Tibial artery (tissue), 4 donors: ENCODE data around the gene PREP.

Source experiments
- DNase-seq, 2 donors: peaks; one replicate each; pipeline ENCODE4 v3.0.0-alpha.2; 2019
- H3K27ac ChIP-seq, 2 donors: fragments of 200-600 bp; sonication (generic) in 1 of 2; 1 replicate in 1 of 2; 2 replicates in 1 of 2; pipeline ENCODE4 v1.5.1; 2018 to 2019; ENCODE audit warnings: mild to moderate bottlenecking in 1 of 2
- H3K27me3 ChIP-seq, 2 donors: fragments of 200-600 bp; sonication (generic) in 1 of 2; one replicate each; pipeline versions ENCODE4 v1.5.1 to v1.6.0; 2016 to 2019
- H3K36me3 ChIP-seq, 3 donors: fragments of 200-600 bp; sonication (generic) in 2 of 3; one replicate each; pipeline ENCODE4 v1.5.1; 2016 to 2019; ENCODE audit warnings: mild to moderate bottlenecking in 2 of 3
- H3K4me1 ChIP-seq, 4 donors: fragments of 200-600 bp; sonication (generic) in 2 of 4; 1 replicate in 3 of 4; 2 replicates in 1 of 4; pipeline ENCODE4 v1.5.1; 2016 to 2019
- H3K4me3 ChIP-seq, 2 donors: fragments of 200-600 bp; sonication (generic) in 1 of 2; 1 replicate in 1 of 2; 2 replicates in 1 of 2; pipeline ENCODE4 v1.5.1; 2018 to 2019; ENCODE audit warnings: mild to moderate bottlenecking in 2 of 2
- H3K9me3 ChIP-seq, 3 donors: fragments of 200-600 bp; sonication (generic) in 1 of 3; one replicate each; pipeline ENCODE4 v1.5.1; 2016 to 2019
- intact Hi-C: fragments of 100-400 bp; cut with DNase I; formaldehyde crosslinking; loops from one replicate; pipeline ENCODE4 v1.15.0; 2023; ENCODE audit warnings: low total_unique reads
- TF ChIP-seq, protein P1 (sequence below), 2 experiments: fragments of 200-600 bp in 1 of 2; fragments of 450-650 bp in 1 of 2; IDR thresholded peaks; one replicate each; pipeline ENCODE4 v1.5.1; 2017 to 2019; ENCODE audit warnings: antibody characterized with exemption in 2 of 2, mild to moderate bottlenecking in 1 of 2, moderate library complexity in 1 of 2

The PREP gene

DNA sequence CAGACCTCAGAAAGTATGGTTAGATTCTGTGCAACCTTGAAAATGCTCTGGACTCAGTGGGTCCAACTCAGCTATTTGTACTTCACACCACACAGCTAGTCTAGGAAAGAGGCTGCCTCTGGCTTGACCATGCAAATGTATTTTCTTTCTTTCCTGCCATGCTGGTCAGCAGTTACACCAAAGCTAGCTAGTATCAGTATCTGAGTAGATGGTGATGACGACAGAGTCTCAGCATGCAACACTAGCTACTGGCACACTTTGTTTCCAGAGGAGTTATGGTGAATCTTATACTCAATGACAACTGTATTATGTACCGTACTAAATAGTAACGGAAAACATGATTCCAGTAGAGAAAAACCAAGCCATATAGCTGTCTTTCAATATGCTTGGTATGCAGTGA lies 126.5 kb downstream of the PREP start:
- no peaks in the 10 kb centered on the region for H3K27me3 ChIP-seq
- H3K27ac ChIP-seq, result no peak overlapping the region
- no peak for DNase-seq
- H3K9me3 ChIP-seq, result no peaks in the 10 kb centered on the region
- H3K36me3 ChIP-seq, result peaks cover 31 to 51% (median 50%) of the 10 kb centered on the region in 3 donors
- no peaks in the 10 kb centered on the region for H3K4me1 ChIP-seq
- H3K4me3 ChIP-seq, result no peak overlapping the region
- TF ChIP-seq, protein P1, sequence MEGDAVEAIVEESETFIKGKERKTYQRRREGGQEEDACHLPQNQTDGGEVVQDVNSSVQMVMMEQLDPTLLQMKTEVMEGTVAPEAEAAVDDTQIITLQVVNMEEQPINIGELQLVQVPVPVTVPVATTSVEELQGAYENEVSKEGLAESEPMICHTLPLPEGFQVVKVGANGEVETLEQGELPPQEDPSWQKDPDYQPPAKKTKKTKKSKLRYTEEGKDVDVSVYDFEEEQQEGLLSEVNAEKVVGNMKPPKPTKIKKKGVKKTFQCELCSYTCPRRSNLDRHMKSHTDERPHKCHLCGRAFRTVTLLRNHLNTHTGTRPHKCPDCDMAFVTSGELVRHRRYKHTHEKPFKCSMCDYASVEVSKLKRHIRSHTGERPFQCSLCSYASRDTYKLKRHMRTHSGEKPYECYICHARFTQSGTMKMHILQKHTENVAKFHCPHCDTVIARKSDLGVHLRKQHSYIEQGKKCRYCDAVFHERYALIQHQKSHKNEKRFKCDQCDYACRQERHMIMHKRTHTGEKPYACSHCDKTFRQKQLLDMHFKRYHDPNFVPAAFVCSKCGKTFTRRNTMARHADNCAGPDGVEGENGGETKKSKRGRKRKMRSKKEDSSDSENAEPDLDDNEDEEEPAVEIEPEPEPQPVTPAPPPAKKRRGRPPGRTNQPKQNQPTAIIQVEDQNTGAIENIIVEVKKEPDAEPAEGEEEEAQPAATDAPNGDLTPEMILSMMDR (IDR thresholded peaks at IDR 0.05), result no peak
- intact Hi-C loops, result no loop called here

DNA sequence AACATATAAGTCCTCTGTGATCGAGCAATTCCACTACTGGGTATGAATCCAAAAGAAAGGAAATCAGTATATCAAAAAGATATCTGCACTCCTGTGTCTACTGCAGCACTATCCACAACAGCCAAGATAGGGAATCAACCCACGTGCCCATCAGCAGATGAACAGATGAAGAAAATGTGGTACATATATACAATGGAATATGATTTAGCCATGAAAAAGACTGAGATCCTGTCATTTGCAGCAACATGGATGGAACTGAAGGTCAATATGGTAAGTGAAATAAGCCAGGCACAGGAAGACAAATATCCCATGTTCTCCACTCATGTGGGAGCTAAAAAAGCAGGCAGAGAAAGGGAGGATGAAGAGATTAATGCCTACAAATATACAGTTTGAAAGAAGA lies 127.3 kb downstream of the PREP start:
- no peaks in the 10 kb centered on the region for H3K9me3 ChIP-seq
- no peaks in the 10 kb centered on the region for H3K27me3 ChIP-seq
- H3K27ac ChIP-seq, result no peak overlapping the region
- H3K36me3 ChIP-seq, result peaks cover 29 to 43% (median 42%) of the 10 kb centered on the region in 3 donors
- intact Hi-C loops, result no loop called here
- TF ChIP-seq, protein P1 (IDR thresholded peaks at IDR 0.05), result no peak
- no peak for DNase-seq
- no peak overlapping the region for H3K4me3 ChIP-seq
- no peaks in the 10 kb centered on the region for H3K4me1 ChIP-seq

DNA sequence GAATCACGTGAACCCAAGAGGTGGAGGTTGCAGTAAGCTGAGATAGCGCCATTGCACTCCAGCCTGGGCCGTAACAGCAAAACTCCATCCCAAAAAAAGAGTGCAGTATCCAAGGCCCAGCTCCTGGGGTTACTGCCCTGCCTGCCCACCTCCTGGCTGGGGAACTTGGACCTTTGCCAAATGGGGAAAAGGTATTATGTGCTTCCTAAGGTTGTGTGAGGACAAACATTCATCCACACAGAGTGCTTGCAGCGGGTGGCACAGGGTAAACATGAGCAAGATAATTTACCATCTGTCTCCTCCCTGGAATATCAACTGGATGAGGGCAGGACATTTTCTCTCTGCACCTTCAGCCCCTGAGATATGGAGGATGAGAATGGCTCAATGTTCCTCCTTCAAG lies 128.2 kb downstream of the PREP start:
- no peak overlapping the region for H3K27ac ChIP-seq
- intact Hi-C loops, result no loop called here
- H3K9me3 ChIP-seq, result no peaks in the 10 kb centered on the region
- DNase-seq, result no peak
- TF ChIP-seq, protein P1 (IDR thresholded peaks at IDR 0.05), result no peak
- H3K27me3 ChIP-seq, result no peaks in the 10 kb centered on the region
- no peaks in the 10 kb centered on the region for H3K4me1 ChIP-seq
- H3K4me3 ChIP-seq, result no peak overlapping the region
- peaks cover 23 to 41% (median 36%) of the 10 kb centered on the region in 3 donors for H3K36me3 ChIP-seq

DNA sequence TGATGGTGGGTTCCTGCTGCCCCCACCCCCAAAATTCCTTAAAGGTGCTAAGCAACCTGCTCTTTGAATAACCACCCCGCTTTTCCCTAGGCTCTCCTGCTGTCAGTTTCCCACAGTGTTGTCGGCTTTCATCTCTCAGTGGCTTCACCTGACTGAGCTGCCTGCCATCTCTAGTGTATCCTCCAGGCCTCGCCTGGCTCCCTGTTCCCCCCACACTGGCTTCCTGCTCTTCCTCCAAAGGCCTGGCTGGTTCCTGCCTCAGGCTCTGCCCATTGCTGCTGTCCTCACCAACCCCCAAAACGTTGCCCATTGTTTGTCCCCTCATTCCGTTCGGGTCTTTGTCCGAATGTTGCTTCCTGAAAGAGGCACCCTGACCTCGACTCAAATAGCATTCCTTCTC lies 129.3 kb downstream of the PREP start:
- H3K9me3 ChIP-seq, result no peaks in the 10 kb centered on the region
- no peak for DNase-seq
- H3K36me3 ChIP-seq, result peaks cover 23 to 37% (median 27%) of the 10 kb centered on the region in 3 donors
- H3K27me3 ChIP-seq, result no peaks in the 10 kb centered on the region
- intact Hi-C loops, result no loop called here
- no peak overlapping the region for H3K27ac ChIP-seq
- TF ChIP-seq, protein P1 (IDR thresholded peaks at IDR 0.05), result no peak
- no peaks in the 10 kb centered on the region for H3K4me1 ChIP-seq
- no peak overlapping the region for H3K4me3 ChIP-seq

DNA sequence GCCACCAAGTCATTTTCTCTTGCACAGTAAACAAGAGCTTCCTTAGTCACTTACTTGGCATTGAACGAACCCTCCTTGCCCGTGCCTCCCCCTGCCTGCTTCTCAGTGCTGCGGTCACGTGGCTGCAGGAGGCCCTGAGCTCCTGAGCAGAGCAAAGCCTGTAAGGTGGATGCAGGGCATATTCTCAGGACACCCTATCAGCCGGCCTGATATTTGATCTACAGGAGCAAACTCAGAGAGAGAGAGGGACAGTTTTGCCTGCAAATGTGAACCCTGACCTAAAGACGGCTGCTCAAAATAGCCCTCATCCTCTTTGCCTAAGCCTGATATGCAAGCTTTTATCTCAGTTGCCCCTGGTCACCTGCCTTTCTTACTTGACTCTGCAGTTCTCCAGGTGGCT lies 130.1 kb downstream of the PREP start:
- TF ChIP-seq, protein P1 (IDR thresholded peaks at IDR 0.05), result no peak
- Histone ChIP-seq H3K4me1 (no peaks in the 10 kb centered on the region), H3K4me3 (no peak overlapping the region), H3K27me3 (no peaks in the 10 kb centered on the region), H3K36me3 (peaks cover 16 to 29% (median 19%) of the 10 kb centered on the region in 3 donors), H3K9me3 (no peaks in the 10 kb centered on the region), H3K27ac (no peak overlapping the region)
- no peak for DNase-seq
- intact Hi-C loops, result no loop called here

DNA sequence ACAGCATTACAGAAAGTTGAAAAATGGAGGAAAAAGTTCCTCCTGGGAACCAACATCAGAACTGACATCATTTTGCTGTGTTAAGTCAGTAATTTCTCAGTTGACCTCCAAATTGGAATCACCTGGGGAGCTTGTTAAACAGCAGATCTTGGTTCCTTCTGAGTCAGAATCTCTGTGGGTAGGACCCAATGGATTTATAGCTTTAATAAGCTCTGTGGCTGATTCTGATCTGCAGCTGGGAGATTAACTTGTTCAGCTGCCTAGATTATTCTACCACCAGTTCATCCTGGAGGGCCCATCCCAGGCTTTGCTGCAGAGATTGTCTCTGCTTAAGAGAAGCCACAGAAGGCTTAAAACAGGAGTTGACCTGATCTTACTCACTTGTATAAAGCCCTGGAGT lies 132.4 kb downstream of the PREP start:
- no peak overlapping the region for H3K4me3 ChIP-seq
- H3K27ac ChIP-seq, result no peak overlapping the region
- intact Hi-C loops, result no loop called here
- H3K4me1 ChIP-seq, result no peaks in the 10 kb centered on the region
- TF ChIP-seq, protein P1 (IDR thresholded peaks at IDR 0.05), result no peak
- peaks cover 0 to 6% (median under 1%) of the 10 kb centered on the region in 3 donors for H3K36me3 ChIP-seq
- DNase-seq, result no peak
- no peaks in the 10 kb centered on the region for H3K9me3 ChIP-seq
- H3K27me3 ChIP-seq, result no peaks in the 10 kb centered on the region
